ENCODE results near the gene CARNS1.

CARNS1 gene

GRCh38 chr11:67372321-67372992 is 43.0 kb upstream of the CARNS1 start:
- DNase-seq (ENCODE audit: low spot score): no peak
- Histone ChIP-seq H2BK120ac (ENCODE audit: low read depth, low read length) (peak overlapping the region; percentile 97), H4K8ac (ENCODE audit: low read depth, low read length) (no peak overlapping the region), H3K14ac (ENCODE audit: low read length) (no peak overlapping the region), H3K4me3 (ENCODE audit: low read length in 2 of 2) (peak overlapping the region; percentile 69 to 81), H3K9ac (ENCODE audit: low read depth, low read length, poor library complexity) (peak overlapping the region; percentile 89), H4K91ac (ENCODE audit: low read depth, low read length, poor library complexity) (peak overlapping the region; percentile 64), H3K4me1 (ENCODE audit: control insufficient read depth in 2 of 2, insufficient read depth in 1 of 2, low read depth in 1 of 2, low read length in 2 of 2) (peaks cover 38 to 48% of the 10 kb centered on the region in 2 donors), H2AK5ac (ENCODE audit: low read depth, low read length) (peak overlapping the region; percentile 98), H2BK15ac (ENCODE audit: low read length) (peak overlapping the region; percentile 94), H2BK5ac (ENCODE audit: low read length) (peak overlapping the region; percentile 98), H3K9me3 (replicated peaks in 1 of 2; ENCODE audit: control insufficient read depth in 2 of 2, insufficient read depth in 1 of 2, low read depth in 1 of 2, low read length in 2 of 2) (no peaks in the 10 kb centered on the region), H2AFZ (ENCODE audit: low read length) (peak overlapping the region; percentile 87), H3K4ac (ENCODE audit: low read length) (no peak overlapping the region), H3K18ac (ENCODE audit: low read length) (peak overlapping the region; percentile 96), H2BK12ac (ENCODE audit: low read length) (no peak overlapping the region), H3K23ac (ENCODE audit: low read depth, low read length, poor library complexity) (peak overlapping the region; percentile 97), H3K27me3 (ENCODE audit: control insufficient read depth in 3 of 3, insufficient read depth in 3 of 3, low read depth in 1 of 3, low read length in 3 of 3) (peaks cover 0 to 10% (median 0%) of the 10 kb centered on the region in 3 experiments), H3K79me1 (ENCODE audit: low read depth, low read length) (peaks cover 10% of the 10 kb centered on the region), H3K4me2 (ENCODE audit: insufficient read depth, low read length, poor library complexity, severe bottlenecking) (peak overlapping the region; percentile 94), H3K36me3 (replicated peaks in 1 of 2; ENCODE audit: control insufficient read depth in 2 of 2, insufficient read depth in 2 of 2, low read length in 2 of 2) (no peaks in the 10 kb centered on the region), H3K27ac (replicated peaks; ENCODE audit: low read length) (peak overlapping the region; percentile 73)
- WGBS, 2 donors (ENCODE audit: extremely low coverage in 2 of 2, insufficient read length in 2 of 2, insufficient replicate concordance in 1 of 2): no CpG with 5 or more reads among the region's 78 CpGs

DNA sequence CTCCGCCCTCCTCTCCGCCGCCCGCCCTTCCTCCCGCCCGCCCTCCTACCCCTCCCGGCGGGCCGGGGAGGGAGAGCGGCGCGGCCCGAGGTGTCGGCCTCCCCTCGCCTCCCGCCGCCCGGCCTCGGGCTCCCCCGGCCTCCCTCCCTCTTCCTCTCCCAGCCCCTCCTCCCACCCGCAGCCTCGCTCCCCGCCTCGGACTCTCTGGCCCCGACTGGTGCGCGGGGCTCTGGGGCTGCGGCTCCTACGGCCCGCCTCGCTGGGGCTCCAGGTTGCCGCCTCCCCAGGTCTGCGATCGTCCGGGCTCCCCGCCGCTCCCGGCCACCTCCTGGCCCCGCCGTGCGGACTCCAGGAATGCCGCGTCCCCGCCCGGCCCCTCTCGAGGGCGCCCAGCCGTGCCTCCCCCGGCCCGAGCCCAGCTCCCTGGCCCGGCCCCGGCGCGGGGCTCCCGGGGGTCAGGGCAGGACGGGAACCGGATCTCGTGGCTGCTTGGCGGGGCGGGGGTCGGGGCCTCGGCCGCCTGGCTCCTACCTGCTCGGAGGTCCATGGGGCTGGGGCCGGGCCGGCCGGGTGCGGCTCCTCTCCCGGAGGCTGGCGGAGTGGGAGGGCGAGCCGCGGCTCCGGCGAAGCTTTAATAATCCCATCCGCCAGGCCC is 42.4 kb upstream of the CARNS1 start, which contains the start of gene CLCF1:
CLCF1 (minus strand) TSS at position 606 of the 655 bp plus-strand sequence; CDS start at position 547, 59 bp downstream.
- peak within 1 kb of the TSS; percentile 96 for H2BK120ac ChIP-seq (ENCODE audit: low read depth, low read length)
- peaks cover 38 to 48% of the 10 kb centered on the region in 2 donors for H3K4me1 ChIP-seq (ENCODE audit: control insufficient read depth in 2 of 2, insufficient read depth in 1 of 2, low read depth in 1 of 2, low read length in 2 of 2)
- H3K14ac ChIP-seq (ENCODE audit: low read length): peak within 1 kb of the TSS; percentile 65
- H3K9me3 ChIP-seq (replicated peaks in 1 of 2; ENCODE audit: control insufficient read depth in 2 of 2, insufficient read depth in 1 of 2, low read depth in 1 of 2, low read length in 2 of 2): no peaks in the 10 kb centered on the region
- H3K4ac ChIP-seq (ENCODE audit: low read length): no peak within 1 kb of the TSS
- peak within 1 kb of the TSS; percentile 100 for H3K18ac ChIP-seq (ENCODE audit: low read length)
- peak within 1 kb of the TSS; percentile 95 for H3K23ac ChIP-seq (ENCODE audit: low read depth, low read length, poor library complexity)
- no peaks in the 10 kb centered on the region for H3K36me3 ChIP-seq (replicated peaks in 1 of 2; ENCODE audit: control insufficient read depth in 2 of 2, insufficient read depth in 2 of 2, low read length in 2 of 2)
- H2AFZ ChIP-seq (ENCODE audit: low read length): peak within 1 kb of the TSS; percentile 87
- H3K27ac ChIP-seq (replicated peaks; ENCODE audit: low read length): peak within 1 kb of the TSS; percentile 73
- H3K4me3 ChIP-seq (ENCODE audit: low read length in 2 of 2): peak within 1 kb of the TSS; percentile 69 to 81
- peak within 1 kb of the TSS; percentile 75 for H2AK5ac ChIP-seq (ENCODE audit: low read depth, low read length)
- peak within 1 kb of the TSS; percentile 89 for H3K9ac ChIP-seq (ENCODE audit: low read depth, low read length, poor library complexity)
- peak within 1 kb of the TSS; percentile 98 for H2BK5ac ChIP-seq (ENCODE audit: low read length)
- peak within 1 kb of the TSS; percentile 93 for H2BK15ac ChIP-seq (ENCODE audit: low read length)
- peaks cover 0 to 12% (median 0%) of the 10 kb centered on the region in 3 experiments for H3K27me3 ChIP-seq (ENCODE audit: control insufficient read depth in 3 of 3, insufficient read depth in 3 of 3, low read depth in 1 of 3, low read length in 3 of 3)
- H4K8ac ChIP-seq (ENCODE audit: low read depth, low read length): no peak within 1 kb of the TSS
- peak within 1 kb of the TSS; percentile 22 for H2BK12ac ChIP-seq (ENCODE audit: low read length)
- peak within 1 kb of the TSS; percentile 94 for H3K4me2 ChIP-seq (ENCODE audit: insufficient read depth, low read length, poor library complexity, severe bottlenecking)
- no CpG with 5 or more reads among the region's 76 CpGs for WGBS, 2 donors (ENCODE audit: extremely low coverage in 2 of 2, insufficient read length in 2 of 2, insufficient replicate concordance in 1 of 2)
- no peak within 1 kb of the TSS for H4K91ac ChIP-seq (ENCODE audit: low read depth, low read length, poor library complexity)
- peak; percentile 65 for DNase-seq (ENCODE audit: low spot score)
- peaks cover 10% of the 10 kb centered on the region for H3K79me1 ChIP-seq (ENCODE audit: low read depth, low read length)

- Histone ChIP-seq H3K18ac (ENCODE audit: low read length) (peak overlapping the region; percentile 100), H3K4me2 (ENCODE audit: insufficient read depth, low read length, poor library complexity, severe bottlenecking) (peak overlapping the region; percentile 94), H3K36me3 (replicated peaks in 1 of 2; ENCODE audit: control insufficient read depth in 2 of 2, insufficient read depth in 2 of 2, low read length in 2 of 2) (no peaks in the 10 kb centered on the region), H2BK12ac (ENCODE audit: low read length) (no peak overlapping the region), H4K91ac (ENCODE audit: low read depth, low read length, poor library complexity) (no peak overlapping the region), H3K79me1 (ENCODE audit: low read depth, low read length) (peaks cover 10% of the 10 kb centered on the region), H4K8ac (ENCODE audit: low read depth, low read length) (no peak overlapping the region), H3K4me3 (ENCODE audit: low read length in 2 of 2) (peak overlapping the region; percentile 69 to 81), H2AK5ac (ENCODE audit: low read depth, low read length) (peak overlapping the region; percentile 75), H3K27ac (replicated peaks; ENCODE audit: low read length) (peak overlapping the region; percentile 62), H3K9me3 (replicated peaks in 1 of 2; ENCODE audit: control insufficient read depth in 2 of 2, insufficient read depth in 1 of 2, low read depth in 1 of 2, low read length in 2 of 2) (no peaks in the 10 kb centered on the region), H3K9ac (ENCODE audit: low read depth, low read length, poor library complexity) (peak overlapping the region; percentile 89), H3K27me3 (ENCODE audit: control insufficient read depth in 3 of 3, insufficient read depth in 3 of 3, low read depth in 1 of 3, low read length in 3 of 3) (peaks cover 0 to 12% (median 0%) of the 10 kb centered on the region in 3 experiments), H2BK15ac (ENCODE audit: low read length) (peak overlapping the region; percentile 93), H3K4ac (ENCODE audit: low read length) (no peak overlapping the region), H3K14ac (ENCODE audit: low read length) (no peak overlapping the region), H2AFZ (ENCODE audit: low read length) (peak overlapping the region; percentile 87), H2BK120ac (ENCODE audit: low read depth, low read length) (peak overlapping the region; percentile 96), H2BK5ac (ENCODE audit: low read length) (no peak overlapping the region), H3K23ac (ENCODE audit: low read depth, low read length, poor library complexity) (peak overlapping the region; percentile 55), H3K4me1 (ENCODE audit: control insufficient read depth in 2 of 2, insufficient read depth in 1 of 2, low read depth in 1 of 2, low read length in 2 of 2) (peaks cover 40 to 49% of the 10 kb centered on the region in 2 donors)
- WGBS, 2 donors (ENCODE audit: extremely low coverage in 2 of 2, insufficient read length in 2 of 2, insufficient replicate concordance in 1 of 2): no CpG with 5 or more reads among the region's 40 CpGs
- DNase-seq (ENCODE audit: low spot score): peak; percentile 74
Observed at GRCh38 chr11:67373648-67374570, 41.6 kb upstream of the CARNS1 start.

All from neuronal stem cell (in vitro differentiated cells).